Large intestine (tissue), 3 donors: ENCODE results near the gene RSL1D1. TPM values are rescaled to one million over a fixed set of nuclear protein-coding genes. Genes with fewer than 3 reads are reported as not detected.

Source experiments
- DNase-seq, 2 donors: peaks; one replicate each; pipeline versions ENCODE4 v3.0.0 to v3.0.0-alpha.2; 2013
- H3K27ac ChIP-seq: one replicate; pipeline ENCODE4 v1.5.1; 2013; ENCODE audit warnings: low read length
- H3K27me3 ChIP-seq: 2 replicates; pipeline ENCODE4 v1.6.1; 2013; ENCODE audit warnings: low read length; ENCODE audit not compliant: control insufficient read depth, insufficient read depth
- H3K36me3 ChIP-seq: 2 replicates; pipeline ENCODE4 v1.6.1; 2013; ENCODE audit warnings: low read length; ENCODE audit not compliant: control insufficient read depth, insufficient read depth
- H3K4me1 ChIP-seq: one replicate; pipeline ENCODE4 v1.6.1; 2013; ENCODE audit warnings: low read length; ENCODE audit not compliant: control insufficient read depth, insufficient read depth
- H3K4me3 ChIP-seq: one replicate; pipeline ENCODE4 v1.5.1; 2013; ENCODE audit warnings: low read length
- H3K9me3 ChIP-seq: one replicate; pipeline ENCODE4 v1.6.1; 2013; ENCODE audit warnings: mild to moderate bottlenecking, low read depth, low read length, moderate library complexity; ENCODE audit not compliant: control insufficient read depth
- WGBS: methylation state at CpG from one replicate; pipeline ENCODE4 v1.1.5; 2013; ENCODE audit warnings: low lambda C conversion rate; ENCODE audit not compliant: insufficient coverage; 5-methylcytosine and 5-hydroxymethylcytosine counted together
- polyA plus RNA-seq: library from polyadenylated mRNA; unstranded; fragments of 120-200 nt; gene quantifications from one replicate; pipeline ENCODE4 v1.2.1, GENCODE V29; 2013

Gene RSL1D1
- polyA plus RNA-seq, 1 donor = 251 TPM

DNA sequence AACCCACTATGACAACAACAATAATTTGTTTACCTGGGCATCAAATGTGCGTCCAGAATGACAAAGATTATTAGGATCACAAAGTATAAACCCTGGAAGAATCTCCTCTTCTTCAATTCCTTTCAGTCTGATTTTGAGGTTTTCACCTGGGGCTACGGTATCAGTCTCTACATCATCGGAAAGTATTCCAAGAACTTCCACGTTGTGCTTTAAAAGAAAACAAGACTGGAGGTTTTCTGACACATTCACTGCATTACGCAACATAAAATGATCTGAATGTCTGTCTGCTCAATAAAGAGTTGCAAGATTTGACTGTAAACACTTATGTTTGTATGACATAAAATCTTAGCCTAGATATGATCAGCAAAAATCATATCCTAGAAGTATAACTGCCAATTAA, 26.0 kb upstream of the RSL1D1 start:
- H3K9me3 ChIP-seq = no peaks in the 10 kb centered on the region
- 93% methylated on average over 3 of the region's 5 CpGs for WGBS
- DNase-seq = no peak
- no peaks in the 10 kb centered on the region for H3K27me3 ChIP-seq
- H3K4me3 ChIP-seq = no peak overlapping the region
- no peak overlapping the region for H3K27ac ChIP-seq
- peaks cover 68% of the 10 kb centered on the region for H3K36me3 ChIP-seq
- H3K4me1 ChIP-seq = no peaks in the 10 kb centered on the region

DNA sequence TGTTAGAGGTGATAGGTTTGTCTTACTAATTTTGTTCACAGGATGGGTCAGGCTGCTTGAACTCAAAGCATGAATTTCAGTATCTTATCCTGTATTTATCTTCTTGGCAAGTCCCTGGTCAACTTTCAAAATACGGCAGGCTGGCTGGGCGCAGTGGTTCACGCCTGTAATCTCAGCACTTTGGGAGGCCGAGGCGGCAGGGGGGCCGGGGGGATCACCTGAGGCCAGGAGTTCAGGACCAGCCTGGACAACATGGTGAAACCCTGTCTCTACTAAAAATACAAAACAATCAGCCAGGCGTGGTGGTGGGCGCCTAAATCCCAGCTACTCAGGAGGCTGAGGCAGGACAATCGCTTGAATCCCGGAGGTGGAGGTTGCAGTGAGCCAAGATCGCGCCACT, 25.0 kb upstream of the RSL1D1 start:
- peaks cover 65% of the 10 kb centered on the region for H3K36me3 ChIP-seq
- WGBS = no CpG with 5 or more reads among the region's 12 CpGs
- H3K4me3 ChIP-seq = no peak overlapping the region
- H3K9me3 ChIP-seq = no peaks in the 10 kb centered on the region
- no peaks in the 10 kb centered on the region for H3K27me3 ChIP-seq
- DNase-seq = no peak
- H3K27ac ChIP-seq = no peak overlapping the region
- H3K4me1 ChIP-seq = no peaks in the 10 kb centered on the region

DNA sequence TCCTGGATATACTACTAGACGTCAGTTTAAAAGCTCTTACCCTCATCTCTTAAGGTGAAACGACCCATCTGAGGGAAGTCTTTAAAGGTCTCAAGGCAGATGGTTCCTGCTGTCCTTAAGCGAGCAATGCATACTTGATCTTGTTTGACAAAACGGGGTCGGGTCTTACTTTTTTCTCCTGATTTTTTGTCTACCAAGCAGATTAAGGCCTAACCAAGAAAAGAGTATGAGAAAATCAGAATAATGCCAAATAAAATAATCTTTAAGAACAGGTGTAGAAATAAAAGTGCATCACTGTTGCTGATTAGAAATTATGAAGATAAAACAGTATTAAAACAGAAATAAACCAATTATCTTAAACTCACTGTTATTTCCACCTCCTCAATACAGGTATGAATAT, 24.4 kb upstream of the RSL1D1 start:
- Histone ChIP-seq H3K9me3 (no peaks in the 10 kb centered on the region), H3K27ac (no peak overlapping the region), H3K36me3 (peaks cover 64% of the 10 kb centered on the region), H3K4me1 (no peaks in the 10 kb centered on the region), H3K27me3 (no peaks in the 10 kb centered on the region), H3K4me3 (no peak overlapping the region)
- DNase-seq = no peak
- 90% methylated on average over 2 of the region's 5 CpGs for WGBS

DNA sequence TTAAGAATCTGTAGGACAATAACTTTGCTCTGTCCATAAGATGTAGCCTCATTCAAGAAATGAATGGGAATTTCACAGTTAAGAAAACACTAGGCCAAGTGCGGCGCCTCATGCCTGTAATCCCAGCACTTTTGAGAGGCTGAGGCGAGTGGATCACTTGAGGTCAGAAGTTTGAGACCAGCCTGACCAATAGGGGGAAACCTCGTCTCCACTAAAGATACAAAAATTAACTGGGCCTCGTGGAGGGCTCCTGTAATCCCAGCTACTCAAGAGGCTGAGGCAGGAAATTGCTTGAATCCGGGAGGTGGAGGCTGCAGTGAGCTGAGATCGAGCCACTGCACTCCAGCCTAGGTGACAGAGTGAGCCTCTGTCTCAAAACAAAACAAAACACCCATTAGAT, 19.9 kb upstream of the RSL1D1 start:
- H3K27me3 ChIP-seq = no peaks in the 10 kb centered on the region
- H3K4me3 ChIP-seq = no peak overlapping the region
- WGBS = no CpG with 5 or more reads among the region's 7 CpGs
- peaks cover 52% of the 10 kb centered on the region for H3K36me3 ChIP-seq
- no peaks in the 10 kb centered on the region for H3K4me1 ChIP-seq
- no peak for DNase-seq
- H3K27ac ChIP-seq = no peak overlapping the region
- H3K9me3 ChIP-seq = no peaks in the 10 kb centered on the region

DNA sequence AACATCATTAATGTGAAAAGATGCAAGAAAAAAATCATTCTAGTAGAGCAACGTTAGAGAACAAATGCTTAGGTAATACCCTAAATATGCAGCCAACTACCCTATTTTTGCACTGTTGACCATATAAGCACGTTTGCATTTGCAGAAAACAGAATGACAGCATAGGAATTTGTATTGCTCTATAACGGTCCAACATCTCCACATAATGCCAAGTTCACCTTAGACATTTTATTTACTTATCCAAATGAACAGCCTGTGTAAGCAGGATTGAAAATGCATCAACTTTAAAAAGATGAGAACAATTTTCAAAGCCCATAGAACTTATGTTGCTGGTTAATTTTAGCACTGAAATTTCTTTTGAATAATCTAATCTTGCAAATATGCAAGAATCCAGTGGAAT, 19.1 kb upstream of the RSL1D1 start:
- Histone ChIP-seq H3K4me1 (no peaks in the 10 kb centered on the region), H3K27me3 (no peaks in the 10 kb centered on the region), H3K36me3 (peaks cover 44% of the 10 kb centered on the region), H3K4me3 (no peak overlapping the region), H3K9me3 (no peaks in the 10 kb centered on the region), H3K27ac (no peak overlapping the region)
- no CpG with 5 or more reads among the region's 3 CpGs for WGBS
- no peak for DNase-seq

DNA sequence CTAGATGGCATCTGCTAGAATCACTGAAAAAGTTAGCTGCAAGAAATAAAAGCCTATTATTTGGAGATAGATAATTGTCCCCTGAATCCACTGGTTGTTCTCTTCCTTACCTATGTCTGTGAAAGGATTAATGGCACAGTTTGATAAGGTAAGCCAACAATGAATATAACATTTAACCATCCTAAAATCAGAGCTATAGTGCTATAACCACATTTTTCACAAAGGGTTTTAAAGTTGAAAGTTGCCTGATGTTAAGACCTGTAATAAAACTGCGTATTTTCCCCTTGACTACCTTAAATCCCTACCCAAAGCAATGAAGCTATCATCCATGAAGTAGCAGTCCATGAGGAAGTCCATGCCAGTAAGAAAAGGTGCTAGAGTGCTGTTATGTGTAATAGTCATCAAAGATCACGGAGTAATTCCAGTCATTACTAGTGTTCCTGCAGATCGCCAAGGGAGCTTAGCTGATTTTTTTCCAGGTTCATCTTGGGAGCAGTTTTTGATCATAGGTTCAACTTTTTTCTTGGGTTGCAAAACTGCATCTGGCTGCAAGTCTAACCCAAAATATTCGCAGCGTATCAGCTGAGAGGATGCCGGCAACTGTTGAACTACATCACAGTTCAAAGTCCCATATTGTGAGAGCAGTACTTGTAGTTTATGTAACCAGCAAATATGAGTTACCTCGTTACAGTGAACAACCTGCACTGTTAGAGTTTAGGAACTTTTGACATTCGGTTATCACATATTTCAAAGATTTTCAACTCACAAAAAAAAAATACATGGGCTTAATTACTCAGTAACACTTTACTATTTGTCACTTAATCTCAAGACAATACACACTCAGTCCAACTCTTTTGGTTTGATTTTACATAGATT, 18.2 kb upstream of the RSL1D1 start:
- no peaks in the 10 kb centered on the region for H3K9me3 ChIP-seq
- peak; percentile 2 to 40 for DNase-seq
- no peaks in the 10 kb centered on the region for H3K27me3 ChIP-seq
- H3K36me3 ChIP-seq = peaks cover 38% of the 10 kb centered on the region
- no peak overlapping the region for H3K4me3 ChIP-seq
- H3K4me1 ChIP-seq = no peaks in the 10 kb centered on the region
- no peak overlapping the region for H3K27ac ChIP-seq
- WGBS = no CpG with 5 or more reads among the region's 8 CpGs

DNA sequence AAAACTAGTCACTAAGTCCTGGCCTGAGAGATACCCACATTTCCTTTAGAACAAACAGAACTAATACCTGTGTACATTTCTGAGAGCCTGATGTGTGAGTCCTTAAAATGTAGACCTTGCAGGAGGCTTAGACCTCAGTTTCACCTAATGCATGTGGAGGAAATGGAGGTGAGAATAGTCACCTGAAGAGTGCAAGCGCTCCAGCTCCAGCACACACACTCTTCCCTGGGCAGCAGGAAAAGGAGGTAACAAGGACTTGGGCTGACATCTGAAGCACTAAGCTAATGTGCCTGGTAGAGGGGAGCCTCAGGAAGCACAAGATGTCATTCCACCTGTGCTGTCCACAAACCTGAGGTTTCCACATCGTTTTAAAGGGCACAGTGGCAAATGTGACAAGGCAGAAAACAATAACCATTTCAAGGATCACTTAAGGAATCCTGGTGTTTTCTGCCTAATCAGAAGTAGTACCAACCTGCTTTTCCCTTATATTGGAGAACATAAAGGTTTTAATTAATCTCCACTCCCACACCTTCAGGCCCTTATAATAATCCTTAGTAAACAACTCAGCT, 17.2 kb upstream of the RSL1D1 start:
- no peak for DNase-seq
- Histone ChIP-seq H3K4me3 (no peak overlapping the region), H3K36me3 (peaks cover 30% of the 10 kb centered on the region), H3K27me3 (no peaks in the 10 kb centered on the region), H3K27ac (no peak overlapping the region), H3K9me3 (no peaks in the 10 kb centered on the region), H3K4me1 (no peaks in the 10 kb centered on the region)
- WGBS = 80% methylated on average over 1 of the region's 2 CpGs

DNA sequence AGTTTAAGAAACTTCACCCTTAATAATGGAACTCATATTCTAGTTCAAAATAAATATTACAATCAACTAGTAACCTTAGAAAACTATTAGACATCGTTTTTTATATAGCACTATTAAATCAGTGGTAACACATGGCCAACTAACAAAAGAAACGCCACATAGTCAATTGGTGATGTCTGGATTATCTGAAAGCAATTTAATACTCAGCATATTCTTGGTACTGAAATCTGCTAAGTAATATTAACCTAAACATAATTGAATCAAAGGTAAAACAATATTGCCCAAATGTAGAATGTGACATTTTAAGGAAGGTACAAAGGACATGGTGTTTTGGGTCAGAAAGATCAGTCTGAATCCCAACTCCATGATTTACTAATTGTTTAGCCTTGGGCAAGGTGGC, 11.1 kb upstream of the RSL1D1 start:
- 100% methylated on average over 2 of the region's 2 CpGs for WGBS
- H3K36me3 ChIP-seq = no peaks in the 10 kb centered on the region

DNA sequence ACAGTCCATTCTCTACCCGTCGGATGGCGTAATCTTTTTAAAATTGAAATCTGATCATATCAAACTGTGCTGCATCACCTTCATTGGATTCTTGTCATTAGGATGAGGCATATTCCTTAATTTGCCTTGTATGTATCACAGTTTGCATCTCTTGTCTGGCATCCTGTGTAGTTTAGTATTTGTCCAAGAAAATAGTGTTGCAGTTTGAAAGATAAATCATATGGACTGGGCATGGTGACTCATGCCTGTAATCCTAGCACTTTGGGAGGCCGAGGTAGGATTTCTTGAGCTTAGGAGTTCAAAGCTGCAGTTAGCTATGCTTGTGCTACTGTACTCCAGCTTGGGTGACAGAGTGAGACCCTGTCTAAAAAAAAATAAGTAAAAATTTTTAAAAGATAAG, 5.8 kb upstream of the RSL1D1 start:
- Histone ChIP-seq H3K27ac (no peak overlapping the region), H3K4me3 (no peak overlapping the region), H3K9me3 (no peaks in the 10 kb centered on the region), H3K4me1 (peaks cover 2% of the 10 kb centered on the region), H3K36me3 (no peaks in the 10 kb centered on the region), H3K27me3 (no peaks in the 10 kb centered on the region)
- no peak for DNase-seq
- WGBS = no CpG with 5 or more reads among the region's 4 CpGs

More for the DNA sequence above, 11.1 kb upstream of the RSL1D1 start:
- Histone ChIP-seq H3K9me3 (no peaks in the 10 kb centered on the region), H3K4me3 (no peak overlapping the region), H3K4me1 (no peaks in the 10 kb centered on the region), H3K27me3 (no peaks in the 10 kb centered on the region), H3K27ac (no peak overlapping the region)
- DNase-seq = no peak

DNA sequence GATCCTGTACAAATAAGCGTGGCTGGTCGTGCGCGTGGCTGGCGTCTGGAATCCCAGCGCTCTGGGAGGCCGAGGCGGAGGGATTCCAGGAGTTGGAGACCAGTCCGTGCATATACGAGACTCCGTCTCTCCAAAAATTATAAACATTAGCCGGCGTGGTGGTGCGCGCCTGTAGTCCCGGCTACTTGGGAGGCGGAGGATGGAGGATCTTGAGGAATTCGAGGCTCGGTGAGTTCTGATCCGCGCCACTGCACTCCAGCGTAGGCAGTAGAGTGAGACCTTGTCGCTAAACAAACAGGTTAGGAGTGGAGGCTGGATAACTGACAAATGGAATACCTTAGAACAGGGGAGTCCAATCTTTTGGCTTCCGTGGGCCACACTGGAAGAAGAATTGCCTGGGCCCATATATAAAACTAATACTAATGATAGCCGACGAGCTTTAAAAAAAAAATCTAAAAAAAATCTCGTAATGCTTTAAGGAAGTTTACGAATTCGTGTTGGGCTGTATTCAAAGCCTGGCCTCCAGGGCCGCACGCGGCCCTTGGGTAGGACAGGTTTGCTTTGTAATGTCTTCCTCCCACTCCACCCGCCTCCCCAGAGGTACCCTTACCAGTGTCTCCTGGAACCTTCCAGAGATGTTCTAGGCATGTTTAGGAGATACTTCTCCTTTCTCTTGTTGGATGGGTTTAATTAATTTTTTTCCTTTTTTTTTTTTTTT, 909 bp upstream of the RSL1D1 start:
- Histone ChIP-seq H3K4me1 (peaks cover 2% of the 10 kb centered on the region), H3K27ac (peak overlapping the region; percentile 86), H3K36me3 (peaks cover 21% of the 10 kb centered on the region), H3K9me3 (no peaks in the 10 kb centered on the region), H3K4me3 (peak overlapping the region; percentile 86), H3K27me3 (no peaks in the 10 kb centered on the region)
- peak in 1 of 2 donors; percentile 9 for DNase-seq
- 97% methylated on average over 5 of the region's 33 CpGs for WGBS
